ENCODE data around the gene SH3RF3.

- TF ChIP-seq, protein P1, sequence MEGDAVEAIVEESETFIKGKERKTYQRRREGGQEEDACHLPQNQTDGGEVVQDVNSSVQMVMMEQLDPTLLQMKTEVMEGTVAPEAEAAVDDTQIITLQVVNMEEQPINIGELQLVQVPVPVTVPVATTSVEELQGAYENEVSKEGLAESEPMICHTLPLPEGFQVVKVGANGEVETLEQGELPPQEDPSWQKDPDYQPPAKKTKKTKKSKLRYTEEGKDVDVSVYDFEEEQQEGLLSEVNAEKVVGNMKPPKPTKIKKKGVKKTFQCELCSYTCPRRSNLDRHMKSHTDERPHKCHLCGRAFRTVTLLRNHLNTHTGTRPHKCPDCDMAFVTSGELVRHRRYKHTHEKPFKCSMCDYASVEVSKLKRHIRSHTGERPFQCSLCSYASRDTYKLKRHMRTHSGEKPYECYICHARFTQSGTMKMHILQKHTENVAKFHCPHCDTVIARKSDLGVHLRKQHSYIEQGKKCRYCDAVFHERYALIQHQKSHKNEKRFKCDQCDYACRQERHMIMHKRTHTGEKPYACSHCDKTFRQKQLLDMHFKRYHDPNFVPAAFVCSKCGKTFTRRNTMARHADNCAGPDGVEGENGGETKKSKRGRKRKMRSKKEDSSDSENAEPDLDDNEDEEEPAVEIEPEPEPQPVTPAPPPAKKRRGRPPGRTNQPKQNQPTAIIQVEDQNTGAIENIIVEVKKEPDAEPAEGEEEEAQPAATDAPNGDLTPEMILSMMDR (IDR thresholded peaks at IDR 0.05), result no peak
- no peak for TF ChIP-seq POLR2A (IDR thresholded peaks at IDR 0.05)
Measured at GRCh38 chr2:109387221-109387735, 258.3 kb downstream of the SH3RF3 start.
